HG03108 (cell line): ENCODE measurements around the gene NPM3.

Experiments used
- ATAC-seq: cut with Tn5 transposase; IDR thresholded peaks from one replicate; pipeline ENCODE4 v1.9.1; 2021; ENCODE audit warnings: moderate library complexity; ENCODE audit not compliant: unreplicated experiment

Gene NPM3

DNA sequence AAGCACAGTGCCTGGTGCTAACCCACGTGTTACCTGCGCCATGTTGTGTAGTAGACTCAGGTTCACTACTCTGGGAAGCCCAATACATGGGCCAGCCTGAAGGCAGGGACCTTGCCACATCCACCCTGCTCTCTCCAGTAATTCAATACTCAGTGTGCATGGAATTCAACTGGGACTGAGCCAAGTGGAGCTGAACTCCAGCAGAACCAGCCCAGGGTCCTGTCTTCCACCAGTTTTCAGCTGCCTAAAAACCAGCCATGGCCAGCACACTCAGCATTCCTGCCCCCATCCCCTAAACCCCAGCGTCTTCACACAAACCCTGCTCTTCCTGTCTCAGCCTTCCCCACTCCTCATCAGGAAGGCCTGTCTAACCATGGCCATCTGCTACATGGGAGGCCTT lies 22.7 kb downstream of the NPM3 start:
- ATAC-seq = no peak

- no peak for ATAC-seq
These were observed 23.7 kb downstream of the NPM3 start for GRCh38 chr10:101759309-101760247.

- ATAC-seq = no peak
These were observed 24.4 kb downstream of the NPM3 start for GRCh38 chr10:101758858-101759257.

DNA sequence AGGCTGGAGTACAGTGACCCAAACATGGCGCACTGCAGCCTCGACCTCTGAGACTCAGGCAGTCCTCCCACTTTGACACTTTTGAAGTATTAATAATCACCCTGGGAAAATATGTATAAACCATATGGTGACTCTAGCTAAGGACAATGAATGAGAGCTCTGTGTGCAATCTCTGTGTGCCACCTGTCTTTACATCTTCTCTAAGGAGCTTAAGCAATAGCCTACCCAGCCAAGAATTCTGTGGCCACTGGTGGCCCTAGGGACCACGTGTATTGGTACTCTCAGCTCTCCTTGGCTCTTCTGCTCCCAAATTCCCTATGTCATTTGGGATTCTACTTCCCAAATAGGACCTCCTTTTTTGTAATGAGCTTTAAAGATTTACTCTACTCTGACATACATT lies 31.0 kb downstream of the NPM3 start:
- ATAC-seq = no peak

GRCh38 chr10:101749047-101750016 lies 33.9 kb downstream of the NPM3 start:
- ATAC-seq = no peak

- ATAC-seq = no peak
These were observed 34.8 kb downstream of the NPM3 start for GRCh38 chr10:101748496-101748895.

- ATAC-seq = no peak
These were observed 38.1 kb downstream of the NPM3 start for GRCh38 chr10:101745074-101745696.

DNA sequence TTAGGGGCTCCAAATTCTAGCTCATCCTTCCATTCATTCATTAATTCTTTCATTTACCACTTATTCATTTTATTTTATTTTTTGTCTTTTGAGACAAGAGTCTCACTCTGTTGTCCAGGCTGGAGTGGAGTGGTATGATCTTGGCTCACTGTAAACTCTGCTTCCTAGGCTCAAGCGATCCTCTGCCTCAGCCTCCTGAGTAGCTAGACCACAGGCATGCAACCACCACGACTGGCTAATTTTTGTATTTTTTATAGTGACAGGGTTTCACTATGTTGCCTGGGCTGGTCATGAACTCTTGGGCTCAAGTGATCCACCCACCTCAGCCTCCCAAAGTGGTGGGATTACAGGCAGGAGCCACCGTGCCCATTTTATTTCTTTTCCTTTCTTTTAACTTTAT lies 39.0 kb downstream of the NPM3 start:
- no peak for ATAC-seq

DNA sequence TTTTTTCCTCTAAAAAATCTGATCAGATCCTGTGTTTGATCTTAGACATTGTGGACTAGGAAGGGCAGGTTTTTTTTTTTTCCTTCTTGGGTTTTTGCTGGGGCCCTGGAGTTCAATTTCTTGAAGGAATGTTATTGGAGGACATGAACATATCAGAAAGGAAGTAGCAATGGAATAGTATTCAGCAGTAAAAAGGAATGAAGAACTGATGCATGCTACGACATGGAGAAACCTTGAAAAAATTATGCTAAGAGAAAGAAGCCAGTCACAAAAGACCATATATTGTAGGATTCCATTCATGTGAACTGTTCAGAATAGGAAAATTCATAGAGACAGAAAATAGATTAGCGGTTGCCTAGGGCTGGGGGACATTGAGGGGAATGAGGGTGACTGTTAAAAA lies 41.3 kb downstream of the NPM3 start:
- no peak for ATAC-seq

- ATAC-seq = no peak
These were observed 46.6 kb downstream of the NPM3 start for GRCh38 chr10:101736666-101737065.

- ATAC-seq = no peak
These were observed 51.1 kb downstream of the NPM3 start for GRCh38 chr10:101732096-101732495.
